IPS-15b (cell line): Measurements from ENCODE around the gene DISP3.

ENCODE experiments used
- H3K27me3 ChIP-seq: one replicate; pipeline ENCODE4 v1.6.1; 2013; ENCODE audit warnings: low read length; ENCODE audit not compliant: control insufficient read depth, insufficient read depth
- H3K36me3 ChIP-seq: one replicate; pipeline ENCODE4 v1.6.1; 2013; ENCODE audit warnings: low read length; ENCODE audit not compliant: control insufficient read depth, insufficient read depth
- H3K4me1 ChIP-seq: one replicate; pipeline ENCODE4 v1.6.1; 2013; ENCODE audit warnings: mild to moderate bottlenecking, low read length; ENCODE audit not compliant: control insufficient read depth, insufficient read depth
- H3K4me3 ChIP-seq: one replicate; pipeline ENCODE4 v1.5.1; 2013; ENCODE audit warnings: low read depth, low read length
- H3K9ac ChIP-seq: one replicate; pipeline ENCODE4 v1.6.1; 2013; ENCODE audit warnings: low read depth, mild to moderate bottlenecking, low read length
- H3K9me3 ChIP-seq: one replicate; pipeline ENCODE4 v1.6.1; 2013; ENCODE audit warnings: mild to moderate bottlenecking, low read length; ENCODE audit not compliant: control insufficient read depth, insufficient read depth

The DISP3 gene

GRCh38 chr1:11505591-11506538, 26.9 kb downstream of the DISP3 start:
- peaks cover 2% of the 10 kb centered on the region for H3K36me3 ChIP-seq
- H3K9me3 ChIP-seq, result peaks cover 8% of the 10 kb centered on the region
- no peaks in the 10 kb centered on the region for H3K27me3 ChIP-seq
- no peak overlapping the region for H3K4me3 ChIP-seq
- H3K9ac ChIP-seq, result no peak overlapping the region
- no peaks in the 10 kb centered on the region for H3K4me1 ChIP-seq

DNA sequence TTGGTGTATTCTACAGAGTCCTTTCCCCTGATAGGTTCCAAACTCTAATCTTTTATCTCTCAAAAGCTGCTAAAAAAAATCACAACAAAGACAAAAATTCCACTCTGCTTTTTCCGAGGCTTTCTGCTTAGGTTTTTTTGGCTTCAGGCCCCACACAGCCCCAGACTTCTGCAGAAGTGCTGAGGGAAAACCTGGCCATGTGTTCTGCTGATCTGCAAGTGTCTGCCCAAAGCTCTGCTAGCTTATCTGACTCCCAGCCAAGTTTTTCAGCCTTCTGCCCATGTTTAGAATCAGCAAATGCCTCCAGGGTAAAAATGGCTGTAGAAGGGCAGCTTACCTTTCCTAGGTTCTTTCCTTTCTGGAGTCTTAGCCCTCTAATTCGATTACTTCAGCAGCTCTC, 28.4 kb downstream of the DISP3 start:
- H3K27me3 ChIP-seq, result no peaks in the 10 kb centered on the region
- H3K4me3 ChIP-seq, result no peak overlapping the region
- H3K9me3 ChIP-seq, result peaks cover 8% of the 10 kb centered on the region
- peaks cover 2% of the 10 kb centered on the region for H3K36me3 ChIP-seq
- H3K9ac ChIP-seq, result no peak overlapping the region
- no peaks in the 10 kb centered on the region for H3K4me1 ChIP-seq

- H3K9ac ChIP-seq, result no peak overlapping the region
- H3K4me3 ChIP-seq, result no peak overlapping the region
- H3K9me3 ChIP-seq, result no peaks in the 10 kb centered on the region
- H3K36me3 ChIP-seq, result no peaks in the 10 kb centered on the region
- no peaks in the 10 kb centered on the region for H3K4me1 ChIP-seq
- H3K27me3 ChIP-seq, result no peaks in the 10 kb centered on the region
These were observed 34.7 kb downstream of the DISP3 start for GRCh38 chr1:11513681-11514080.

DNA sequence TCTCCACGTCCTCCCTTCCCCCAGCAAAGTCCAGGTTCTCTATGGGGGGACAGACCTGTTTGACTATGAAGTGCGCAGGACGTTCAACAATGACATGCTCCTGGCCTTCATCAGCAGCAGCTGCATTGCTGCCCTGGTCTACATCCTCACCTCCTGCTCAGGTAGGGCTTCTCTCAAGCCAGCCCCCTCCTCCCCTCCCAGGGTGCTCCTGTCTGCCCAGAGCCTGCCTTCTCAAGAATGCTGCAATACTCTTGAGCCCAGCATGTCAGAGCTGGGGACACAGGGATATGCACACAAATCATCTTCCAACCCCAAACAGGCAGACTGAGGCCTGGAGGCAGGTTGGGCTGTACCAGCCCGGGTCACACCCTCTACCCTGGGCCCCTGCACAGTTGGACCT, 35.4 kb downstream of the DISP3 start:
- H3K4me1 ChIP-seq, result no peaks in the 10 kb centered on the region
- H3K4me3 ChIP-seq, result no peak overlapping the region
- no peaks in the 10 kb centered on the region for H3K9me3 ChIP-seq
- no peak overlapping the region for H3K9ac ChIP-seq
- H3K36me3 ChIP-seq, result no peaks in the 10 kb centered on the region
- H3K27me3 ChIP-seq, result no peaks in the 10 kb centered on the region

- H3K27me3 ChIP-seq, result no peaks in the 10 kb centered on the region
- no peaks in the 10 kb centered on the region for H3K4me1 ChIP-seq
- no peak overlapping the region for H3K9ac ChIP-seq
- H3K4me3 ChIP-seq, result no peak overlapping the region
- H3K9me3 ChIP-seq, result no peaks in the 10 kb centered on the region
- H3K36me3 ChIP-seq, result no peaks in the 10 kb centered on the region
These were observed 36.7 kb downstream of the DISP3 start for GRCh38 chr1:11515368-11516300.

DNA sequence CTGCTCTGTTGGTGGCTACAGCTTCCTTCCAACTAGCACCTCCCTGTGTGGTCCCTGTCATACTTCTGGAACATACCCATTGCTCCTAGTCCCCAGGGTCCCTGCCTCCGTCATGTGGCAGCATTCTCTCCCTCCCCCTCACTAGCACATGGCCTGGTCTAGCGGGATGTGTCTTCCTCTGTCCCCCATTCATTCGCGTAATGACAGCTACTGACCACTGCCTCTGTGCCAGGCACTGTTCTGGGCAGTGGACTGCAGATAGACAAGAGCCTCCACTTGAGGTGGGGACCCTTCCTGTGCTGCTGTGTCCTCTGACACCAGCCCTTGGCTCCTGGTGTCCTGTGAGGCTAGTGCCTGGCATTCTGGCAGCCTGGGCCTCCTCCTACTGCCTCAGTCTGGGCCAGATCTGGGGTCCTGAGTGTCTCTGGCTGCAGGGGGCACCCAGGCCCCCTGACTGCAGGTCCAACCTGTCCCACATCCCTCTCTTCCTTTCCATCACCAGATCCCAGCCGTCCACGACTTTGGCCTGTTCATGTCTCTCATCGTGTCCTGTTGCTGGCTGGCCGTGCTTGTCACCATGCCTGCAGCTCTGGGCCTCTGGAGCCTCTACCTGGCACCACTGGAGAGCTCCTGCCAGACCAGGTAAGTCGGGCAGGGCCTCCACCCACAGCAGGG, 38.1 kb downstream of the DISP3 start:
- Histone ChIP-seq H3K27me3 (no peaks in the 10 kb centered on the region), H3K4me3 (no peak overlapping the region)

GRCh38 chr1:11518016-11518701, 39.2 kb downstream of the DISP3 start:
- Histone ChIP-seq H3K9me3 (no peaks in the 10 kb centered on the region), H3K27me3 (no peaks in the 10 kb centered on the region), H3K9ac (no peak overlapping the region), H3K4me1 (peaks cover 2% of the 10 kb centered on the region), H3K36me3 (peaks cover 2% of the 10 kb centered on the region), H3K4me3 (no peak overlapping the region)

More for the DNA sequence above, 38.1 kb downstream of the DISP3 start:
- Histone ChIP-seq H3K4me1 (peaks cover 2% of the 10 kb centered on the region), H3K9ac (no peak overlapping the region), H3K9me3 (no peaks in the 10 kb centered on the region), H3K36me3 (peaks cover 2% of the 10 kb centered on the region)

GRCh38 chr1:11518791-11519628, 40.1 kb downstream of the DISP3 start:
- H3K9me3 ChIP-seq, result no peaks in the 10 kb centered on the region
- H3K36me3 ChIP-seq, result peaks cover 2% of the 10 kb centered on the region
- H3K4me1 ChIP-seq, result peaks cover 2% of the 10 kb centered on the region
- H3K9ac ChIP-seq, result no peak overlapping the region
- H3K4me3 ChIP-seq, result no peak overlapping the region
- H3K27me3 ChIP-seq, result no peaks in the 10 kb centered on the region

- Histone ChIP-seq H3K9ac (no peak overlapping the region), H3K27me3 (no peaks in the 10 kb centered on the region), H3K9me3 (no peaks in the 10 kb centered on the region), H3K36me3 (peaks cover 2% of the 10 kb centered on the region), H3K4me1 (peaks cover 2% of the 10 kb centered on the region), H3K4me3 (no peak overlapping the region)
These were observed 40.7 kb downstream of the DISP3 start for GRCh38 chr1:11519629-11520031.

- no peaks in the 10 kb centered on the region for H3K9me3 ChIP-seq
- peaks cover 2% of the 10 kb centered on the region for H3K4me1 ChIP-seq
- no peak overlapping the region for H3K9ac ChIP-seq
- peaks cover 2% of the 10 kb centered on the region for H3K36me3 ChIP-seq
- H3K4me3 ChIP-seq, result no peak overlapping the region
- no peaks in the 10 kb centered on the region for H3K27me3 ChIP-seq
These were observed 41.7 kb downstream of the DISP3 start for GRCh38 chr1:11520531-11521233.
